Adrenal gland (tissue), 5 donors: ENCODE data around the gene FMO1.

Experiments used
- CTCF ChIP-seq, 6 experiments: fragments of 450-650 bp in 4 of 6; fragments of 200-600 bp in 2 of 6; sonication (generic) in 1 of 6; IDR thresholded peaks; 1 replicate in 5 of 6; 2 replicates in 1 of 6; pipeline versions ENCODE4 v1.5.1 to v1.8.0; 2016 to 2021; ENCODE audit warnings: antibody characterized with exemption in 6 of 6, mild to moderate bottlenecking in 2 of 6, moderate library complexity in 1 of 6
- POLR2A ChIP-seq, 2 donors: fragments of 450-650 bp; IDR thresholded peaks; one replicate each; pipeline ENCODE4 v1.6.1; 2017; ENCODE audit warnings: antibody characterized with exemption in 2 of 2, mild to moderate bottlenecking in 2 of 2, moderate library complexity in 1 of 2
- donor health status: DM: no; HTN: no; CAD: no.

GRCh38 chr1:171295821-171296220 lies 47.5 kb downstream of the FMO1 start:
- TF ChIP-seq CTCF (IDR thresholded peaks at IDR 0.05) = no peak
- TF ChIP-seq POLR2A (IDR thresholded peaks at IDR 0.05) = no peak
